ENCODE measurements around the gene NT5M. TPM values are rescaled to one million over a fixed set of nuclear protein-coding genes. Genes with fewer than 3 reads are reported as not detected.
A peak's percentile ranks its signal among the peaks of the same experiment; 100 is the strongest.

NT5M gene
- total RNA-seq, 1 experiment from 2014 or later, result 6.6 TPM

DNA sequence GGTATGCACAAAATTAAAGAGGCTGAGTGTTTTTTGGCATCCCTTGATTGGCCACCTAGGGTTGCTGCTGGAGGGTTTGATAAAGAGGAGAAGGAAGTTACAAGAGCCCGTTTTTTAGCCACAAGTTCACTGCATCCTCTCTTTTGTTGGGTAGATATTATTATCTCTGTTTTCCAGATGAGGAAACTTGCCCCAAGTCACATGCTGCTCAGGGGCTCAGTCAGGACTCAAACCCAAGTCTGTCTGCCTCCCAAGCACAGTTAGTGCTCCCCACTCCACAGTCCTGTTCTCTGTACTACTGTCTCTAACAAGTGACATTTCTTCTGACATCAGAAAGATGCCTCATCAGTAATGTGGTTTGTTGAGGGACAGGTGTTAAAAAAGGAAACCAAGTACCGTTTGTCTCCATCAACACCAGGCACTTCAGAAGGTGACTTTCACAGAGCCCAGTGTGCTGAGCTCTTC, 1.4 kb downstream of the NT5M start:
- peak overlapping the region; percentile 81 to 93 for H3K4me3 Mint-ChIP-seq
- DNase-seq, result no peak
- Histone ChIP-seq H3T11ph (ENCODE audit: low read length) (no peak overlapping the region), H2BK15ac (ENCODE audit: low read depth, low read length) (no peak overlapping the region), H3K79me1 (ENCODE audit: insufficient read depth, low read depth, low read length, poor library complexity, severe bottlenecking) (no peaks in the 10 kb centered on the region), H4K91ac (ENCODE audit: insufficient read length, low read depth, low read length) (no peak overlapping the region), H3K4me1 (ENCODE audit: insufficient read depth, low read length) (no peaks in the 10 kb centered on the region), H3K4me2 (ENCODE audit: insufficient read depth, insufficient read length, low read length) (peak overlapping the region; percentile 50), H3K56ac (ENCODE audit: insufficient read length, low read depth, low read length) (no peak overlapping the region), H3K23me2 (ENCODE audit: insufficient read length, low read depth, low read length, poor library complexity, severe bottlenecking) (no peaks in the 10 kb centered on the region), H3K27ac (ENCODE audit: insufficient read length, low read depth, low read length) (no peak overlapping the region), H3K4ac (ENCODE audit: low read depth, low read length) (no peak overlapping the region), H2BK20ac (ENCODE audit: low read depth, low read length, poor library complexity, severe bottlenecking) (no peak overlapping the region), H4K20me1 (ENCODE audit: control insufficient read depth, insufficient read depth, insufficient read length) (no peaks in the 10 kb centered on the region), H3K9ac (ENCODE audit: extremely low read depth, insufficient read length, low read length) (no peak overlapping the region), H3K27me3 (ENCODE audit: insufficient read depth, low read length) (no peaks in the 10 kb centered on the region), H3K14ac (ENCODE audit: insufficient read depth, low read length) (no peak overlapping the region), H2AK5ac (ENCODE audit: insufficient read length, low read length) (no peak overlapping the region), H4K5ac (ENCODE audit: insufficient read length, low read depth, low read length) (no peak overlapping the region), H2BK5ac (ENCODE audit: insufficient read length, low read length) (no peak overlapping the region), H3K23ac (ENCODE audit: insufficient read length, low read depth, low read length) (no peak overlapping the region), H2AFZ (ENCODE audit: low read length) (no peak overlapping the region), H3K18ac (ENCODE audit: insufficient read length, low read depth, low read length) (no peak overlapping the region), H3K79me2 (ENCODE audit: insufficient read depth, low read length) (no peaks in the 10 kb centered on the region), H2BK120ac (ENCODE audit: low read depth, low read length, poor library complexity, severe bottlenecking) (no peak overlapping the region), H4K8ac (replicated peaks; ENCODE audit: insufficient read length, low read depth, low read length) (no peak overlapping the region), H2BK12ac (ENCODE audit: insufficient read length, low read depth, low read length) (no peak overlapping the region), H3K9me3 (ENCODE audit: control insufficient read depth, low read depth, low read length) (no peaks in the 10 kb centered on the region)
- peaks cover 20 to 30% of the 10 kb centered on the region in 2 experiments for H3K4me1 Mint-ChIP-seq
- H3K36me3 Mint-ChIP-seq (ENCODE audit: insufficient read depth in 1 of 3, low read depth in 3 of 3), result peaks cover 0 to 15% (median 6%) of the 10 kb centered on the region in 3 experiments; a peak in 6 of 7 replicates
- H3K27ac Mint-ChIP-seq, result no peak overlapping the region
- H3K27me3 Mint-ChIP-seq (ENCODE audit: low read depth), result peaks cover 11% of the 10 kb centered on the region
- TF ChIP-seq, protein P1, sequence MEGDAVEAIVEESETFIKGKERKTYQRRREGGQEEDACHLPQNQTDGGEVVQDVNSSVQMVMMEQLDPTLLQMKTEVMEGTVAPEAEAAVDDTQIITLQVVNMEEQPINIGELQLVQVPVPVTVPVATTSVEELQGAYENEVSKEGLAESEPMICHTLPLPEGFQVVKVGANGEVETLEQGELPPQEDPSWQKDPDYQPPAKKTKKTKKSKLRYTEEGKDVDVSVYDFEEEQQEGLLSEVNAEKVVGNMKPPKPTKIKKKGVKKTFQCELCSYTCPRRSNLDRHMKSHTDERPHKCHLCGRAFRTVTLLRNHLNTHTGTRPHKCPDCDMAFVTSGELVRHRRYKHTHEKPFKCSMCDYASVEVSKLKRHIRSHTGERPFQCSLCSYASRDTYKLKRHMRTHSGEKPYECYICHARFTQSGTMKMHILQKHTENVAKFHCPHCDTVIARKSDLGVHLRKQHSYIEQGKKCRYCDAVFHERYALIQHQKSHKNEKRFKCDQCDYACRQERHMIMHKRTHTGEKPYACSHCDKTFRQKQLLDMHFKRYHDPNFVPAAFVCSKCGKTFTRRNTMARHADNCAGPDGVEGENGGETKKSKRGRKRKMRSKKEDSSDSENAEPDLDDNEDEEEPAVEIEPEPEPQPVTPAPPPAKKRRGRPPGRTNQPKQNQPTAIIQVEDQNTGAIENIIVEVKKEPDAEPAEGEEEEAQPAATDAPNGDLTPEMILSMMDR (conservative IDR thresholded peaks at IDR 0.05), result no peak
- H3K9me3 Mint-ChIP-seq, result no peaks in the 10 kb centered on the region
- WGBS (ENCODE audit: extremely low coverage, insufficient read length, low lambda C conversion rate), result no CpG with 5 or more reads among the region's 2 CpGs

Measured in H9 (cell line).